HepG2 (cell line): ENCODE measurements around the gene ABHD2. TPM values are rescaled to one million over a fixed set of nuclear protein-coding genes. Genes with fewer than 3 reads are reported as not detected.

Source experiments
- ATF7 ChIP-seq, 2 experiments: fragments of 450-650 bp in 1 of 2; sonication (generic) in 1 of 2; formaldehyde crosslinking in 1 of 2; IDR thresholded peaks; 2 replicates each; pipeline versions ENCODE4 v1.4.0 to v1.6.1; 2016 to 2020; ENCODE audit warnings: antibody characterized with exemption in 1 of 2, mild to moderate bottlenecking in 1 of 2, missing genetic modification reagents in 1 of 2
- GABPA ChIP-seq, 2 experiments: IDR thresholded peaks; 2 replicates each; pipeline ENCODE4 v1.6.1; 2011 to 2016; ENCODE audit warnings: low read depth in 2 of 2, low read length in 1 of 2, missing biosample characterization in 1 of 2, missing genetic modification characterization in 1 of 2
- HDAC2 ChIP-seq: sonication (generic); formaldehyde crosslinking; IDR thresholded peaks from 2 replicates; pipeline ENCODE4 v1.4.0; 2020; ENCODE audit warnings: missing genetic modification reagents
- HNRNPLL ChIP-seq: fragments of 200-400 bp; formaldehyde crosslinking; IDR thresholded peaks from 2 replicates; pipeline ENCODE4 v1.6.1; 2017; ENCODE audit warnings: mild to moderate bottlenecking, low read depth, low read length; ENCODE audit not compliant: poor library complexity, severe bottlenecking
- NCOA5 ChIP-seq: sonication (generic); formaldehyde crosslinking; IDR thresholded peaks from 2 replicates; pipeline ENCODE4 v1.4.0; 2020; ENCODE audit warnings: missing genetic modification reagents
- PRMT3 ChIP-seq: sonication (generic); formaldehyde crosslinking; IDR thresholded peaks from 2 replicates; pipeline ENCODE4 v1.8.1; 2022; ENCODE audit warnings: low read depth, mild to moderate bottlenecking, moderate library complexity, missing genetic modification reagents, borderline replicate concordance
- PTBP1 ChIP-seq: fragments of 200-400 bp; formaldehyde crosslinking; IDR thresholded peaks from 2 replicates; pipeline ENCODE4 v1.6.1; 2018; ENCODE audit warnings: low read length, low read depth; ENCODE audit not compliant: poor library complexity, severe bottlenecking
- RAD51 ChIP-seq: fragments of 450-650 bp; IDR thresholded peaks from 2 replicates; pipeline ENCODE4 v1.6.1; 2016; ENCODE audit warnings: borderline replicate concordance
- RARA ChIP-seq: IDR thresholded peaks from 2 replicates; pipeline ENCODE4 v1.6.1; 2016; ENCODE audit warnings: missing genetic modification reagents, missing compliant biosample characterization
- RARG ChIP-seq: sonication (generic); formaldehyde crosslinking; IDR thresholded peaks from 2 replicates; pipeline ENCODE4 v1.4.0; 2020; ENCODE audit warnings: low read depth, mild to moderate bottlenecking, missing genetic modification reagents
- RFX1 ChIP-seq: fragments of 450-650 bp; IDR thresholded peaks from 2 replicates; pipeline ENCODE4 v1.6.1; 2017
- RFX3 ChIP-seq: IDR thresholded peaks from 2 replicates; pipeline ENCODE4 v1.6.1; 2016; ENCODE audit warnings: missing biosample characterization, missing genetic modification reagents
- SP4 ChIP-seq: sonication (generic); formaldehyde crosslinking; IDR thresholded peaks from 2 replicates; pipeline ENCODE4 v1.8.1; 2023; ENCODE audit warnings: mild to moderate bottlenecking, missing genetic modification reagents
- ZNF530 ChIP-seq: sonication (generic); formaldehyde crosslinking; IDR thresholded peaks from 2 replicates; pipeline ENCODE4 v1.5.0; 2020; ENCODE audit warnings: low read depth, mild to moderate bottlenecking, missing genetic modification reagents
- ZNF614 ChIP-seq: IDR thresholded peaks from 2 replicates; pipeline ENCODE4 v1.6.1; 2018; ENCODE audit warnings: missing biosample characterization, missing genetic modification reagents, inconsistent platforms, borderline replicate concordance
- ZNF737 ChIP-seq: sonication (generic); formaldehyde crosslinking; IDR thresholded peaks from 2 replicates; pipeline ENCODE4 v1.5.0; 2020; ENCODE audit warnings: missing genetic modification reagents, mild to moderate bottlenecking, borderline replicate concordance
- ZNF746 ChIP-seq: sonication (generic); formaldehyde crosslinking; IDR thresholded peaks from 2 replicates; pipeline ENCODE4 v1.8.0; 2022; ENCODE audit warnings: mild to moderate bottlenecking, missing genetic modification reagents
- ZNF777 ChIP-seq: sonication (generic); formaldehyde crosslinking; IDR thresholded peaks from 2 replicates; pipeline ENCODE4 v1.4.0; 2020; ENCODE audit warnings: missing genetic modification reagents
- polyA plus RNA-seq, 8 experiments: library from polyadenylated mRNA; depleted of rRNA in 3 of 8; stranded (reverse) in 7 of 8; unstranded in 1 of 8; fragments of >200 nt; fragmentation: Illumina TruSeq in 4 of 8; extraction: Trizol in 4 of 8; gene quantifications; 2 replicates each; pipeline versions ENCODE4 v1.2.1 to v1.2.3, GENCODE V29; 2011 to 2016; ENCODE audit warnings: low read depth in 4 of 8, missing spikeins in 1 of 8, mixed read lengths in 1 of 8; ENCODE audit not compliant: insufficient read depth in 1 of 8
- total RNA-seq, 5 experiments: library from RNA; depleted of rRNA; stranded (reverse); fragments of >200 nt; fragmentation: Illumina TruSeq; extraction: Trizol; gene quantifications; 2 replicates each; pipeline ENCODE4 v1.2.3, GENCODE V29; 2016; ENCODE audit warnings: low read depth in 1 of 5
- TF ChIP-seq, protein P1 (sequence below): conservative IDR thresholded peaks from 2 replicates; pipeline ENCODE4 v1.6.1; 2018; ENCODE audit warnings: missing genetic modification reagents
- TF ChIP-seq, protein P2 (sequence below): sonication (generic); formaldehyde crosslinking; IDR thresholded peaks from 2 replicates; pipeline ENCODE4 v1.5.1; 2020; ENCODE audit warnings: mild to moderate bottlenecking, missing genetic modification reagents, borderline replicate concordance
- TF ChIP-seq, protein P3 (sequence below): IDR thresholded peaks from 2 replicates; pipeline ENCODE4 v1.6.1; 2012; ENCODE audit warnings: inconsistent platforms
- TF ChIP-seq, protein P4 (sequence below): IDR thresholded peaks from 2 replicates; pipeline ENCODE4 v1.6.1; 2012; ENCODE audit warnings: low read depth, low read length, improper control_type of control experiment
- TF ChIP-seq, protein P5 (sequence below): sonication (generic); formaldehyde crosslinking; IDR thresholded peaks from 2 replicates; pipeline ENCODE4 v1.9.0; 2022; ENCODE audit warnings: low read depth, missing genetic modification reagents

Gene ABHD2
- total and polyA plus RNA-seq, 2 of the 13 experiments (the other 11 are each of a cell fraction or from before 2014, with no cell fraction given), result 14.8 to 22.4 TPM

DNA sequence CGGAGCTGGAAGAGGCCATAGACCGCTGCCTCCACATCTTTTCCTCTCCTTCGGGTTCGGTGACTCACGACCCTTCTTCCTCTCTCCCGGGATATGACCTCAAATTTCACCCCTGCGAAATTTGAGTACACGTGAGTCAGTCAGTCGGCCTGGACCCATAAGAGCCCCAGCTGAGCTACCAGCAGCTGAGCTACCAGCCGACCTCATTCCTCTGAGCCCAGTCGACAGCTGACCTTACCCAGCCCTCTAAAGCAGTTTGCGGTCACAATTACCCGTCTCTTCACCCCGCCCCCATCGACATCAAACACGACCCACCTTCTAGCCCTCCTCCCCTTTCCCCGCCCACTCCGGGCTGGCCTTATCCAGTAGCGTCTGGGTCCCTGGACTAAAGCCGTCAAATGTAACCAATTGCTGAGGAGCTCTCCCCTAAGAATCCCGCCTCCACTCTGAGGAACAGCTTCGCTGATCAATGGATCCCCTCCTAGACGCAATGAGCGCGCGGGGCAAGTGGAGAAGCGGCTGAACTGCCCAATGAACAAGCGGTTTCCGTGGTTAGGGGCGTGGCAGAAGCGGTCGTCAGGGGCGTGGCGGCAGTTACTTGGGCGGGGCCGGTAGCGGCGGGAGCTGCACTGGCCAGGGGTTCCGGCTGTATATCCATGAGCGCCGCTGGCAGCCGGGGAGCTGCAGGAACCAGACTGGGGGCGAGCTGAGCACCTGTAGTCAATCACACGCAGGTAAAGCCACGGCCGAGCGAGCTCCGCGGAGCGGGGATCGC lies at the start of gene ABHD2 (continued):
- TF ChIP-seq ZNF746 (CRISPR knock-in tag), result peak; percentile 75; the same call in 1 of the 2 replicates
- peak; percentile 71 for TF ChIP-seq RFX3 (CRISPR knock-in tag)
- TF ChIP-seq RAD51, result no peak
- TF ChIP-seq PTBP1, result no peak
- TF ChIP-seq ZNF614 (CRISPR knock-in tag), result no peak; the same call in 1 of the 2 replicates
- no peak for TF ChIP-seq PRMT3
- TF ChIP-seq RARA, result peak; percentile 61; the same call in 1 of the 2 replicates
- peak; percentile 86 for TF ChIP-seq RFX1
- TF ChIP-seq HDAC2 (CRISPR knock-in tag), result peak; percentile 56; the same call in 1 of the 2 replicates
- peak; percentile 100 for TF ChIP-seq SP4 (CRISPR knock-in tag)
- no peak for TF ChIP-seq ATF7 (IDR thresholded peaks at IDR 0.05)
- no peak for TF ChIP-seq ATF7 (CRISPR knock-in tag; IDR thresholded peaks at IDR 0.05)
- TF ChIP-seq HNRNPLL, result peak; percentile 87
- TF ChIP-seq, protein P1, sequence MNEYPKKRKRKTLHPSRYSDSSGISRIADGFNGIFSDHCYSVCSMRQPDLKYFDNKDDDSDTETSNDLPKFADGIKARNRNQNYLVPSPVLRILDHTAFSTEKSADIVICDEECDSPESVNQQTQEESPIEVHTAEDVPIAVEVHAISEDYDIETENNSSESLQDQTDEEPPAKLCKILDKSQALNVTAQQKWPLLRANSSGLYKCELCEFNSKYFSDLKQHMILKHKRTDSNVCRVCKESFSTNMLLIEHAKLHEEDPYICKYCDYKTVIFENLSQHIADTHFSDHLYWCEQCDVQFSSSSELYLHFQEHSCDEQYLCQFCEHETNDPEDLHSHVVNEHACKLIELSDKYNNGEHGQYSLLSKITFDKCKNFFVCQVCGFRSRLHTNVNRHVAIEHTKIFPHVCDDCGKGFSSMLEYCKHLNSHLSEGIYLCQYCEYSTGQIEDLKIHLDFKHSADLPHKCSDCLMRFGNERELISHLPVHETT (CRISPR knock-in tag), result no peak
- TF ChIP-seq, protein P2, sequence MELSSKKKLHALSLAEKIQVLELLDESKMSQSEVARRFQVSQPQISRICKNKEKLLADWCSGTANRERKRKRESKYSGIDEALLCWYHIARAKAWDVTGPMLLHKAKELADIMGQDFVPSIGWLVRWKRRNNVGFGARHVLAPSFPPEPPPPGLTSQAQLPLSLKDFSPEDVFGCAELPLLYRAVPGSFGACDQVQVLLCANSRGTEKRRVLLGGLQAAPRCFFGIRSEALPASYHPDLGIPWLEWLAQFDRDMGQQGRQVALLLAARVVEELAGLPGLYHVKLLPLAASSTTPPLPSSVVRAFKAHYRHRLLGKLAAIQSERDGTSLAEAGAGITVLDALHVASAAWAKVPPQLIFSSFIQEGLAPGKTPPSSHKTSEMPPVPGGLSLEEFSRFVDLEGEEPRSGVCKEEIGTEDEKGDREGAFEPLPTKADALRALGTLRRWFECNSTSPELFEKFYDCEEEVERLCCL (CRISPR knock-in tag), result no peak
- no peak for TF ChIP-seq ZNF737
- TF ChIP-seq ZNF530 (CRISPR knock-in tag), result no peak
- no peak for TF ChIP-seq NCOA5
- no peak; the same call in 1 of the 2 replicates for TF ChIP-seq GABPA (IDR thresholded peaks at IDR 0.05; ENCODE audit: low read depth, low read length)
- TF ChIP-seq GABPA (CRISPR knock-in tag; IDR thresholded peaks at IDR 0.05; ENCODE audit: low read depth), result peak; percentile 63
- TF ChIP-seq, protein P3, sequence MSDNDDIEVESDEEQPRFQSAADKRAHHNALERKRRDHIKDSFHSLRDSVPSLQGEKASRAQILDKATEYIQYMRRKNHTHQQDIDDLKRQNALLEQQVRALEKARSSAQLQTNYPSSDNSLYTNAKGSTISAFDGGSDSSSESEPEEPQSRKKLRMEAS, result peak; percentile 54
- no peak; the same call in 1 of the 2 replicates for TF ChIP-seq ZNF777 (CRISPR knock-in tag)
- TF ChIP-seq, protein P4, sequence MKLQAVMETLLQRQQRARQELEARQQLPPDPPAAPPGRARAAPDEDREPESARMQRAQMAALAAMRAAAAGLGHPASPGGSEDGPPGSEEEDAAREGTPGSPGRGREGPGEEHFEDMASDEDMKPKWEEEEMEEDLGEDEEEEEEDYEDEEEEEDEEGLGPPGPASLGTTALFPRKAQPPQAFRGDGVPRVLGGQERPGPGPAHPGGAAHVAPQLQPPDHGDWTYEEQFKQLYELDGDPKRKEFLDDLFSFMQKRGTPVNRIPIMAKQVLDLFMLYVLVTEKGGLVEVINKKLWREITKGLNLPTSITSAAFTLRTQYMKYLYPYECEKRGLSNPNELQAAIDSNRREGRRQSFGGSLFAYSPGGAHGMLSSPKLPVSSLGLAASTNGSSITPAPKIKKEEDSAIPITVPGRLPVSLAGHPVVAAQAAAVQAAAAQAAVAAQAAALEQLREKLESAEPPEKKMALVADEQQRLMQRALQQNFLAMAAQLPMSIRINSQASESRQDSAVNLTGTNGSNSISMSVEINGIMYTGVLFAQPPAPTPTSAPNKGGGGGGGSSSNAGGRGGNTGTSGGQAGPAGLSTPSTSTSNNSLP, result peak; percentile 81
- TF ChIP-seq RARG, result no peak
- TF ChIP-seq, protein P5, sequence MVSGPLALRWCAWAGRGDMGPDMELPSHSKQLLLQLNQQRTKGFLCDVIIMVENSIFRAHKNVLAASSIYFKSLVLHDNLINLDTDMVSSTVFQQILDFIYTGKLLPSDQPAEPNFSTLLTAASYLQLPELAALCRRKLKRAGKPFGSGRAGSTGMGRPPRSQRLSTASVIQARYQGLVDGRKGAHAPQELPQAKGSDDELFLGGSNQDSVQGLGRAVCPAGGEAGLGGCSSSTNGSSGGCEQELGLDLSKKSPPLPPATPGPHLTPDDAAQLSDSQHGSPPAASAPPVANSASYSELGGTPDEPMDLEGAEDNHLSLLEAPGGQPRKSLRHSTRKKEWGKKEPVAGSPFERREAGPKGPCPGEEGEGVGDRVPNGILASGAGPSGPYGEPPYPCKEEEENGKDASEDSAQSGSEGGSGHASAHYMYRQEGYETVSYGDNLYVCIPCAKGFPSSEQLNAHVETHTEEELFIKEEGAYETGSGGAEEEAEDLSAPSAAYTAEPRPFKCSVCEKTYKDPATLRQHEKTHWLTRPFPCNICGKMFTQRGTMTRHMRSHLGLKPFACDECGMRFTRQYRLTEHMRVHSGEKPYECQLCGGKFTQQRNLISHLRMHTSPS (CRISPR knock-in tag), result 0 out of 2 replicates have a peak, but pooled peaks have one; percentile 10
